Right lung (tissue), 10 donors: ENCODE data around the gene PLGLB2. TPM values are rescaled to one million over a fixed set of nuclear protein-coding genes. Genes with fewer than 3 reads are reported as not detected.
"Not testable (repeated sequence)": the region's sequence is repeated elsewhere in the genome, so short reads cannot be mapped to it uniquely, and the experiment has no call there.

Source experiments
- DNase-seq, 2 donors: peaks; one replicate each; pipeline ENCODE4 v3.0.0-alpha.2; 2013
- long read RNA-seq, 8 donors: transcript quantifications; one replicate each; lab custom pipeline, GENCODE V29; 2026
- polyA plus RNA-seq, 5 donors: library from polyadenylated mRNA; unstranded; fragments of 120-200 nt; gene quantifications; one replicate each; pipeline versions ENCODE4 v1.2.1 to v1.2.3, GENCODE V29; 2013; ENCODE audit warnings: inconsistent platforms in 1 of 5, low replicate concordance in 1 of 5; ENCODE audit not compliant: insufficient read length in 5 of 5, insufficient read depth in 1 of 5

PLGLB2 gene
- polyA plus RNA-seq: 1 to 10 TPM; 1.1 to 6.5 (median 3.2) TPM
- long read RNA-seq, donor 1, partial matches to known transcripts: 0 of 1 reads
- long read RNA-seq, donor 1, other reads (novel, unspliced or antisense): 0 of 1 reads
- long read RNA-seq, donor 2: 0 reads
- long read RNA-seq, donor 3: 0 reads
- long read RNA-seq, donor 4: 0 reads
- long read RNA-seq, donor 5: 0 reads
- long read RNA-seq, donor 6: 0 reads
- long read RNA-seq, donor 7: 0 reads
- long read RNA-seq, donor 8: 0 reads

DNA sequence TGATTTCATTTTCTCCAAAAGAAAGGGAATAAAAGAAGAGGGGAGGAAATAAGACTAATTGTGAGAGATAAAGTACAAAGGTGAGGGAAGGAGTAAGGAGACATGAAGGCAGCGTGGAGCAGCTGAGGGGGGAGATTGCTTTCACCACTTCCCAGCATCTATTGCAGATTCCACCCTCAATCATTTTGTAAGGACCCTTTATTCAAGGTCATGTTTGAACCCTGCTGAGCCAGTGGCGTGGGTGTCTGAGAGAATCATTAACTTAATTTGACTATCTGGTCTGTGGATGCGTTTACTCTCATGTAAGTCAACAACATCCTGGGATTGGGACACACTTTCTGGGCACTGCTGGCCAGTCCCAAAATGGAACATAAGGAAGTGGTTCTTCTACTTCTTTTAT is at the start of gene PLGLB2:
Gene PLGLB2, plus strand, starts transcription at position 297 of the 400 bp plus-strand sequence. Its CDS starts 67 bp downstream, at position 364.
- not testable (repeated sequence) for DNase-seq

GRCh38 chr2:87704572-87705323 is 43.1 kb upstream of the PLGLB2 start:
- not testable (repeated sequence) for DNase-seq

- not testable (repeated sequence) for DNase-seq
These were observed 39.5 kb upstream of the PLGLB2 start for GRCh38 chr2:87708368-87708767.

DNA sequence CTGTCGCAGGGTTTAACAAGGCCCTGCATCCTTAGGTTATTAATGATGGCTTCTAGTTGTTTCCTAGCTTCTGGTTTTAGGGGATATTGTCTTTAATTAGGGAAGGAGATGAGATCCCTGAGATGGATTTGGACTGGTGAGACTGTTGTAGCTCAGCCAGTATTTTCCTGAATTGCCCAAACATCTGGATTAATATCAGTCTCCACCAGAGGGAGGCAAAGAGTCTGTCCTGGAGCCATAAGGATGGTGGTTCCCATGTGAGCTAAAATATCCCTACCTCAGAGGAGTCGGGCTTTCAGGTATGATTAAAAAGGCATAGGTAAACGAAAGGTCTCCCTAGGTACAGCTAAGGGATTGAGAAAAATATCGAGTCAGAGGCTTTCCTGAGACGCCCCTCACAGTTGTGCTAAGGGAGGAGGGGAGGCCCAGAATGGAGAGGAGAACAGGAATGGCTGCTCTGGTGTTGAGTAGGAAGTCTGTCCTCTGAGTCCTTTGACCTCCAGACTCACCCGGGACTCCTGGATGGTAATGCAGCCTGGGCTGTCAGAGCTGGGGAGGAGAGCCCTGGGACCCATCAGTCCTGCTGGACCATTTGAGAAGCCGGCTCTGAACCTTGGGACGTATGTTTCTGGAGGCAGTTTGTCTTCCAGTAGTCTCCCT is 19.8 kb upstream of the PLGLB2 start:
- DNase-seq: not testable (repeated sequence)

DNA sequence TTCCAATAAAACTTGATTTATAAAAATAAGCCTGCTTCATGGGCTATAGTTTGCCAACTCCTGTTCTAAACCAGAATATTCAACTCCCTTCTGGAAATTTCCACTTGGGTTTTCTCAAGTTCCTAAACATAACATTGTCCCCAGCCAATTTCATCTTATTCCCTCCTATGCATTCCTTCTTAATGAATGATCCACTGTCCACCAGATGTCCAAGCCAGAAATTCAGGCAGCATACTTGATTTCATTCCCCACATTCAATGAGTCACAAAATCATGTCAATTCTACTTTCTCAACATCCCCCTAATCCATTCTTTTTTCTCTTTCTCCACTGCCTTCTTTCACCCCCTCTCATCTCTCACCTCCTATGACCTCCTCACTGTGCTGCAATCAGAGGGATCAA is 7.0 kb upstream of the PLGLB2 start:
- DNase-seq: not testable (repeated sequence)

DNA sequence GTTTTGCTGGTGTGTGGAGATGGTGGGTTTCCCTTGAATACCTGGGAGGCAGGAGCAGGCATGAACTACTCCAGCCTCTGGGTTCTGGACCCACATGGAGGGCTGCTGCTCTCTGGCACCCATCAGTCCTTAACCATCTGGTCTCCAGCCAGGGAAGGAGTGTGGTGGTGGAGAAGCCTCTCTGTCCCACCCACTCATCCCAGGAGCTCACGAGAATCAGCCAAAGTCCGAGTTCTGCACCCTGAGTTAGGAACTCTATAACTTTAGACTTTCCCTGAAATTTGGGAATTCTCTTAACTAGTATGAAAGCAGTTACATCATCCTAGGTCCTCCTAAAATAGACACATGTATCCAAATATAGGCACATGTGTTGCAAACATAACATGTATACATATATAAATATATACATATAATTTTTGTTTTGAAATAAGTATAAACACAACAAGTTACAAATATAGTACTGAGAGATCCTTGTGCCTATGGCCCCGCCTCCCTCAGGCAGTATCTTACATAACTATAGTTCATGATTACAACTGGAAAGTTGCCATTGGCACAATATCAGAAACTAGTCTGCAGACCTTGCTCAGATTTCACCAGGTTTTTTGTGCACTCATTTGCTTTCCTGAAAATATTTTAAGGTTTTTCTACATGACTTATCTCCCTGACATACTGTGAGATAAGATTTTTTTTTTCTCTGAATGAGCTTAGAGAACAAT is 5.3 kb upstream of the PLGLB2 start:
- not testable (repeated sequence) for DNase-seq

- DNase-seq: not testable (repeated sequence)
These were observed 4.2 kb upstream of the PLGLB2 start for GRCh38 chr2:87743638-87744037.

DNA sequence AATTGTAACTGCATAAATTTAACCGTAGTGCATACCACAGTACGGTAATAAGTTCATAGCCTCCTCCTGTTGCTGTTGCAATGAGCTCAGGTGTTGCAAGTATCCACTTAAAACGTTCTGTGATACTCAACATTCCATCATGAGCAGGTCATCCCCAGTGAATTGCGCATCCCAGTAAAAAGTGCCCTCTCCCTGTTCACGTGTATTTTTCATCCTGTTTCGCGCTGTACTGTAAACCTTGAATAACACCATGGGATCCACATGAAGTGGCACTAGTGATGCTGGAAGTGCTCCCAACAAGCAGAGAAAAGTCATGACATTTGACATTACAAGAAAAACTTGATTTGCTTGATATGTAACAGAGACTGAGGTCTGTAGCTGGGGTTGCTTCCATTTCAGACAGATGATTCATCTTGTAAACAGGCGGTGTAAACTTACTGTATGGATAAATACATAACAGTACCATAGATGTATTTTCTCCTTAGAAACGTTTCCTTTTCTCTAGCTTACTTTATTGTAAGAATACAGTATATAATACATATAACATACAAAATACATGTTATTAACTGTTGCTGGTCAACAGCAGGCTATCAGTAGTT is 2.4 kb upstream of the PLGLB2 start:
- not testable (repeated sequence) for DNase-seq

DNA sequence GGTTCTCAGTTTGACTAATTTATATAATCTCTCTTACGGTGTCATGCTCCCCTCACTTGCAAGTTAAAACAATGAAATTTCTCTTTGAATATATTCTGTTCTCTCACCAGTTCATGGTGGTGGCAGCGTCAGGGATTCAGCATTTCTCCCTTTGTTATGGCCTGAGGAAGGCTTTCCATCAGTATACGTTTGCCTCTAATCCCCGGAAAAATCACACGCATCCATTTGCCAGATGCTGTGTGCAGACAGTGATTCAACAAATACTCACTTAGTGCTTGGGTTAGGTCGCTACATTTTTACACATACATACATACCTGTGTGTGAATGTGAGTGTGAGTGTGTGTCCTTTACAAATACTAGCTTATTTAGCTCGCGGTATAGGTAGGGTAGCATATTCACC is 637 bp downstream of the PLGLB2 start:
- not testable (repeated sequence) for DNase-seq

- not testable (repeated sequence) for DNase-seq
These were observed 2.7 kb downstream of the PLGLB2 start for GRCh38 chr2:87750560-87750959.

GRCh38 chr2:87754759-87755158 is 6.9 kb downstream of the PLGLB2 start:
- not testable (repeated sequence) for DNase-seq

Other genes with a start within 250 kb of the PLGLB2 start
- 1 to 10 TPM; 3.1 to 9.8 (median 5.4) TPM for gene RGPD2, start 77.7 kb downstream of the PLGLB2 start, polyA plus RNA-seq